Islet precursor cell (in vitro differentiated cells): ENCODE results near the gene DHTKD1.
"Not testable (repeated sequence)": the region's sequence is repeated elsewhere in the genome, so short reads cannot be mapped to it uniquely, and the experiment has no call there.

Experiments
- DNase-seq: peaks from one replicate; pipeline ENCODE4 v3.0.0-alpha.2; 2018

The DHTKD1 gene

GRCh38 chr10:12063483-12063818, 5.3 kb upstream of the DHTKD1 start:
- no peak for DNase-seq

- DNase-seq = no peak
Observed at GRCh38 chr10:12067336-12067735, 1.4 kb upstream of the DHTKD1 start.

DNA sequence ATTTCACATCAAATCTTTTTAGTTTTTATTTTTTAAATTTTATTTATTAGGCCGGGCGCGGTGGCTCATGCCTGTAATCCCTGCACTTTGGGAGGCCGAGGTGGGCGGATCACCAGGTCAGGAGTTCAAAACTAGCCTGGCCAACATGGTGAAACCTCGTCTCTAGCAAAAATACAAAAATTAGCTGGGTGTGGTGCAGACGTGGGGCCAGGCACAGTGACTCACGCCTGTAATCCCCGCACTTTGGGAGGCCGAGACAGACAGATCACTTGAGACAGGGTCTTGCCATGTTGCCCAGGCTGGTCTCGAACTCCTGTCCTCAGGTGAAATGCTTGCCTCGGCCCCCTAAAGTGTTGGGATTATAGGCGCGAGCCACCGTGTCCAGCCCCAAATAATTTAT, 2.7 kb downstream of the DHTKD1 start:
- DNase-seq = not testable (repeated sequence)

- no peak for DNase-seq
Observed at GRCh38 chr10:12073526-12073925, 4.8 kb downstream of the DHTKD1 start.

DNA sequence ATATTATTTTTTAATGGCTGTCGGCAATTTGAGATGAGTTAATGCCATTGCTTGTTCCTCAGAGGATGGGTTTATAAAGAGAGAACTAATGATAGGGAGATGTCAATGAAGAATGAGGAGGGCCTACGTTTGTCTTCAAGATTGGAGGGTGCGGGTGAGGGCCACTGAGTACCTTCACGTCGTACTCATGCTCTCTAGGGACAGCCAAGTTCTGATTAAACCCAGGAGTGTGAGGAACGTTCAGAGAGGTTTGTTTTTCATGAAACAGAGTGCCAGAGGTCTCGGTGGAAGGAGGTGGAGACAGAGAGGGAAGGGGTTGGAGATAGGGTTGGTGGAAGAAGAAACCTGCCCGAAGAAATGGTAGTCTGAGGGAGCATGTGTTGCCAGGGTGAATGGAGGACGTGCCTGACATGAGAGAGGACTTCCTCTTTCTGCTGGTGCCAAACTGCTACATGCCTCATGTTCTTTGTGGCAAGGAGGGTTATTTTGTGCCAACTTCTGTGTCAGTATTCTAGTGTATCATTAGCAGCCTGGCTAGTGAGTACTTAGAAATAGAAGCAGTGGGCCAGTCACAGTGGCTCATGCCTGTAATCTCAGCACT, 8.9 kb downstream of the DHTKD1 start:
- no peak for DNase-seq

- DNase-seq = peak; percentile 58
Observed at GRCh38 chr10:12081470-12081869, 12.7 kb downstream of the DHTKD1 start.

DNA sequence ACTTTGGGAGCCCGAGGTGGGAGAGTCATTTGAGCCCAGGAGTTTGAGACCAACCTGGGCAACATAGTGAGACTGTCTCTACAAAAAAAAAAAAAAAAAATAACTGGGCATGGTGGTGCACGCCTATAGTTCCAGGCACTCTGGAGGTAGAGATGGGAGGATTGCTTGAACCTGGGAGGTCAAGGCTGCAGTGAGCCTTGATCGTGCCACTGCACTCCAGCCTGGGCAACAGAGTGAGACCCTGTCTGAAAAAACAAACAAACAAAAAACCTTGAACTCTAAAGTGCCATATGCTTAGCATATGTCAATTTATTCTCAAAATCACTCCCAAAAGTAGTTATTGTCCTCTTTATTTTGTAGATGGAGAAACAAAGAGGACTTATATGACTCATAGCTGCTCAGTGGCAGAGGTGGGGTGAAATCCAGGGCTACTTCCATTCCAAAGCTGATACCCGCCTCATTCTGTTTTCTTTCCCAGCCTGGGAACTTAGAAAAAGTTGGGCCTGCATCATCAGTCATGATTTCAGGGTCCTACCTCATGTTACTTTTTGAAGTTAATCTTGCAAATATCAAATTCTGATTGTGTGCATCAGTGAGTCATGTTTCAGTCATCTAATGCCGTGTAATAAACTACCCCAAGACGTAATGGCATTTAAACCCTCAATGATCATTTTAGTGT, 13.3 kb downstream of the DHTKD1 start:
- DNase-seq = no peak

GRCh38 chr10:12088919-12089318, 20.2 kb downstream of the DHTKD1 start:
- no peak for DNase-seq

DNA sequence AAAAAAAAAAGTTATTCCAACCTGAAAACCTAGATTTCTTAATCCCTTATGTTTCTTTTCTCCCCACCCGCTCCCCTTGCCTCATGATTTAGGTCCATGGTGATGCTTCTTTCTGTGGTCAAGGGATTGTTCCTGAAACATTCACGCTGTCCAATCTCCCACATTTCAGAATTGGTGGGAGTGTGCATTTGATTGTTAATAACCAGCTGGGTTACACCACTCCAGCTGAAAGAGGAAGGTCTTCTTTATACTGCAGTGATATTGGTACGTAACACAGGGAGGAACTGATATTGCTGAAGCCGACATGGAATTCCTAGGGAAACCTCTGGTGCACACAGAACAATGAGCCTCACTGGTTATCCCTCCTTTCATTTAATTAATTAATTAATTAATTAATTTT, 22.7 kb downstream of the DHTKD1 start:
- no peak for DNase-seq

- not testable (repeated sequence) for DNase-seq
Observed at GRCh38 chr10:12097361-12097760, 28.6 kb downstream of the DHTKD1 start.

GRCh38 chr10:12097791-12098190, 29.0 kb downstream of the DHTKD1 start:
- no peak for DNase-seq

DNA sequence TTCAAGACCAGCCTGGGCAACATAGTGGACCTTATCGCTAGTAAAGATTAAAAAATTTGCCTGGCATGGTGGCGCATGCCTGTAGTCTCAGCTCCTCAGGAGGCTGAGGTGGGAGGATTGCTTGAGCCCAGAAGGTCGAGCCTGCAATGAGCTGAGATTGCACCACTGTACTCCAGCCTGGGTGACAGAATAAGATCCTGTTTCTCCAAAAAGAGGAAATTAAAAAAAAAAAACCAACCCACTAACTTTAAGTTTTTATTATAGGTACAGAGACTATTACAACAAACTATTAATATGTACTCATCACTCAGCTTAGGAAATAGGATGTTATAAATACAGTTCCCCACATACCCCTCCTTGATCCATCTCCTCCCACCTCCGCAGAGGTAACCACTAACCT, 30.2 kb downstream of the DHTKD1 start:
- DNase-seq = no peak

DNA sequence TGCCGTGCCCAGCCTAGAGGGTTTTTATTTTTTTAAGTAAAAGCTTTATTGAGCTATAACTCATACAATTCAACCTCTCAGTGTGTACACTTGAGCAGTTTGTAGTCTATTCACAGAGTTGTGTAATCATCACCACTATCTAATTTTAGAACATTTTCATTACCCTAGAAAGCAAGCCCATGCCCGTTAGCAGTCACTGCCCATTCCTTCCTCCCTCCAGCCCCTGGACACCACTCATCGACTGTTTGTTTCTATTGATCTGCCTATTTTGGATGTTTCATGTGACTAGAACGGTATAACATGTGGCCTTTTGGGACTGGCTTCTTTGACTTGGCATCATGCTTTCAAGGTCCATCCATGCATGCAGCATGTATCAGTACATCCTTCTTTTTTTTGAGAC, 35.0 kb downstream of the DHTKD1 start:
- no peak for DNase-seq

GRCh38 chr10:12107781-12108180, 39.0 kb downstream of the DHTKD1 start:
- no peak for DNase-seq

DNA sequence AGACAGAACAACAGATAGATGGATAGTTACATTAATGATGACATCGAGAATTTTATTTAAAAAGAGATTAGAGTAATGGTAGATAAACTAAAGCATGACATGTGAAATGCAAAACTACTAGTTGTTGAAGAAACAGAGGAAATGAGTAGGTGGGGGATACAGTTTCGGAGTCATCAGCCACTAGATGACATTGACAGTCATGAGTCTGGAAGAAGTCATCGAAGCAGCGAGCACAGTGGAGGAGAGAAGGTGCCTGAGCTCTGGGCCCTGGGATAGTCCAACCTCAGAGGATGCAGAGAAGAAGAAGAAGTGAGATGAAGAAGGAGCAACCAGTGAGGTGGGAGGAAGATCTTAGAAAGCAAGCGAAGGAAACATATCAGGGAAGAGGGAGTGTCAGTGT, 40.5 kb downstream of the DHTKD1 start:
- no peak for DNase-seq

GRCh38 chr10:12111528-12111927, 42.8 kb downstream of the DHTKD1 start:
- no peak for DNase-seq

GRCh38 chr10:12113627-12114026, 44.9 kb downstream of the DHTKD1 start:
- DNase-seq = no peak

DNA sequence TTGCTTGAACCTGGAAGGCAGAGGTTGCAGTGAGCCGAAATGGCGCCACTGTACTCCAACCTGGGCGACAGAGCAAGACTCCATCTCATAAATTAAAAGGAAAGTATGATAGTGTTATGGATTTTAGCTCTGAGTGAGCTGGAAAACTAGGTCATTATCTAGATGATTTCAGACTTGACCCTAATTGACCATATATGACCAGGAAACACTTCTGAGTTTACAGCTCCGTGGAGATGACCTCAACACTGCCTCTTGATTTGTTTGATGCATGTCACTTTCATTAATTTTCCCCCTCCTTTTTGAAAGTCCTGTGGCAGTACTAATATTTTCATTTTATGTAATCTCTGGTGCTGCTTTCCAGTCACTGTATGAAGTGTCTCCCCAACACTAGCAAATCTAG, 52.9 kb downstream of the DHTKD1 start:
- no peak for DNase-seq

- DNase-seq = peak; percentile 96
Observed at GRCh38 chr10:12129222-12130111, 60.7 kb downstream of the DHTKD1 start, which contains the start of gene SEC61A2. SEC61A2 (plus strand) TSS chr10:12129677; CDS start chr10:12129788, 111 bp downstream.

GRCh38 chr10:12130237-12130872, 61.6 kb downstream of the DHTKD1 start:
- DNase-seq = peak; percentile 75

GRCh38 chr10:12135631-12136030, 66.9 kb downstream of the DHTKD1 start:
- DNase-seq = no peak

DNA sequence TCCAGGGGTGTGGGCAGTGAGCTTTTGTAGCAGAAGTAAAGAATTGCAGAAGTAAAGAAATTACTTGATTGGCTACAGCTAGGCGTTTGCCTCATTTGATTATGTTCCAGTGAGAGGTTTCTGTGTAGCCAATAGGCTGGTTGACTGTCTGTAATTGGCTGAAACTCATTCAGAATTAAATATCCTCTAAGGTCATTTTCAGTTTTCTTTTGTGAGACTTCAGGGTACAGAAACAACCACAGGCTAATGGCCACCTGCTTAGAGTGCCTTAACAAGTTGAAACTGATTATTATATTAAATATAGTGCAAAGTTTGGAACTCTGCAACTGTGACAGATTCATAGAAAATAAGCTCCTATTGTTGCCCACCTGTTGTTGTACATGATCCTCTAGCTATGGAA, 71.3 kb downstream of the DHTKD1 start:
- DNase-seq = no peak

DNA sequence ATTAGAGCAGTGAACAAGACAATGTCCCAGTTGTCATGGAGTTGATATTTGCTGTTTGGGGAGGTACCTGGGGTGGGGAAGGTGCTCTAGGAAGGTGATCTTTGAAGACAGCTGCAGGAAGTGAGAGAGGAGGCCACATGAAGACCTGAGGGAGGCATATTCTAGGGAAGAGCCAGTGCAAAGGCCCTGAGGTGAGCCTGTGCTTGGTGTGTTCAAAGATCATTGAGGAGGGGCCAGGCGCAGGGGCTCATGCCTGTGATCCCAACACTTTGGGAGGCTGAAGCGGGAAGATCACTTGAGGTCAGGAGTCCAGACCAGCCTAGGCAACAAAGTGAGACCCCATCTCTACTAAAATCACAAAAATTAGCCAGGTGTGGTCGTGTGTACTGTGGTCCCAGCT, 75.8 kb downstream of the DHTKD1 start:
- DNase-seq = no peak
